GM12891 (cell line): ENCODE results near the gene CCDC12.

Source experiments
- DNase-seq: peaks from one replicate; pipeline ENCODE4 v3.0.0; 2011; ENCODE audit warnings: low spot score; ENCODE audit not compliant: insufficient read length
- FAIRE-seq: peaks from 2 replicates; lab custom pipeline; 2011; peaks lifted over from hg19 to GRCh38; lab: Jason Lieb, UNC
- PAX5 ChIP-seq: IDR thresholded peaks from 2 replicates; pipeline ENCODE4 v1.6.1; 2011; ENCODE audit warnings: low read length, moderate library complexity, mild to moderate bottlenecking; ENCODE audit not compliant: insufficient read depth, severe bottlenecking
- POLR2A ChIP-seq: IDR thresholded peaks from 2 replicates; pipeline ENCODE4 v1.6.1; 2011; ENCODE audit warnings: low read depth, low read length, control low read depth
- POLR2AphosphoS5 ChIP-seq: IDR thresholded peaks from 2 replicates; pipeline ENCODE4 v1.6.1; 2011; ENCODE audit warnings: low read depth, low read length, control low read depth
- POU2F2 ChIP-seq: IDR thresholded peaks from 2 replicates; pipeline ENCODE4 v1.6.1; 2011; ENCODE audit warnings: low read depth, mild to moderate bottlenecking, control low read depth, low read length, moderate library complexity
- SPI1 ChIP-seq: IDR thresholded peaks from 2 replicates; pipeline ENCODE4 v1.6.1; 2011; ENCODE audit warnings: low read depth, low read length, control low read depth
- TAF1 ChIP-seq: IDR thresholded peaks from 2 replicates; pipeline ENCODE4 v1.6.1; 2011; ENCODE audit warnings: low read depth, low read length, control low read depth

The CCDC12 gene

DNA sequence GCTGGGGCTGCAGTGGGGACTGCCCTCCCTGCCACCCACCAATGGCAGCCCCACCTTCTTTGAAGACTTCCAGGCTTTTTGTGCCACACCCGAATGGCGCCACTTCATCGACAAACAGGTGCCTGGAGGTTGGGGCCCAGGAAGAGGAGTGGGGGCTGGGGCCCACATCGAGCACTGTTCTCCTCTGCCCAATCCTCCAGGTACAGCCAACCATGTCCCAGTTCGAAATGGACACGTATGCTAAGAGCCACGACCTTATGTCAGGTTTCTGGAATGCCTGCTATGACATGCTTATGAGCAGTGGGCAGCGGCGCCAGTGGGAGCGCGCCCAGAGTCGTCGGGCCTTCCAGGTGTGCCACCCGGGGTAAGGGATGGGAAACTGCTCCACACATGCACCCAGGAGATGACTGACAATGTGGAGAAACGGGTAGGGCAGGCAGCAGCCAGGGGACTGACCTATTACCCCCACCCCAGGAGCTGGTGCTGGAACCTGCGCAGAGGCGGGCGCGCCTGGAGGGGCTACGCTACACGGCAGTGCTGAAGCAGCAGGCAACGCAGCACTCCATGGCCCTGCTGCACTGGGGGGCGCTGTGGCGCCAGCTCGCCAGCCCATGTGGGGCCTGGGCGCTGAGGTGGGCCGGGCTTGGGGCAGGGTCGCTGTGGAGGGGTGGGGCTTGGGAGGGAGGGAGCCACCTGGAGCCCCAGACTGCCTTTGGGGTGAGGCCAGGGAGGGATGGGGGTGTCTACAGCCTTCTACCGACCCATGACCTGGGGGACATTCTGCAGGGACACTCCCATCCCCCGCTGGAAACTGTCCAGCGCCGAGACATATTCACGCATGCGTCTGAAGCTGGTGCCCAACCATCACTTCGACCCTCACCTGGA is 25.9 kb upstream of the CCDC12 start:
- TF ChIP-seq POU2F2 (no peak), SPI1 (no peak)
- no peak for FAIRE-seq
- peak; percentile 20 for DNase-seq

DNA sequence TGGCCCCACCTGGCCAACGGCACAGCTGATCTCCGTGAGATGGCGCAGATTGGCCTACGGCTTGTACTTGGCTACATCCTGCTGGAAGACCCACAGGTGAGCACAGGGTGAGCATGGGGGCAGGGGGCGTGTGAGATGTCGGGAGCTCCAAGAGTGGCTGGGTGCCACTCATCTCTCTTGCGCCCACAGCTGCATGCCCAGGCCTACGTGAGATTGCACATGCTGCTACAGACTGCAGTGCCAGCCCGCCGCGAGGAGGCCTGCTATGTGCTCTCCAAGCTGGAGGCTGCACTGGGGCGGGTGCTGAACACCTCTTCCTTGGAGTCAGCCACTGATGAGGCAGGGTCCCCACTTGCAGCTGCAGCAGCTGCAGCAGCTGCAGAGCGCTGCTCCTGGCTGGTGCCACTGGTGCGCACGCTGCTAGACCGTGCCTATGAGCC is 25.2 kb upstream of the CCDC12 start:
- DNase-seq (no peak), FAIRE-seq (no peak)
- TF ChIP-seq TAF1 (no peak), POU2F2 (no peak), POLR2A (no peak), SPI1 (no peak), POLR2AphosphoS5 (no peak), PAX5 (no peak)

DNA sequence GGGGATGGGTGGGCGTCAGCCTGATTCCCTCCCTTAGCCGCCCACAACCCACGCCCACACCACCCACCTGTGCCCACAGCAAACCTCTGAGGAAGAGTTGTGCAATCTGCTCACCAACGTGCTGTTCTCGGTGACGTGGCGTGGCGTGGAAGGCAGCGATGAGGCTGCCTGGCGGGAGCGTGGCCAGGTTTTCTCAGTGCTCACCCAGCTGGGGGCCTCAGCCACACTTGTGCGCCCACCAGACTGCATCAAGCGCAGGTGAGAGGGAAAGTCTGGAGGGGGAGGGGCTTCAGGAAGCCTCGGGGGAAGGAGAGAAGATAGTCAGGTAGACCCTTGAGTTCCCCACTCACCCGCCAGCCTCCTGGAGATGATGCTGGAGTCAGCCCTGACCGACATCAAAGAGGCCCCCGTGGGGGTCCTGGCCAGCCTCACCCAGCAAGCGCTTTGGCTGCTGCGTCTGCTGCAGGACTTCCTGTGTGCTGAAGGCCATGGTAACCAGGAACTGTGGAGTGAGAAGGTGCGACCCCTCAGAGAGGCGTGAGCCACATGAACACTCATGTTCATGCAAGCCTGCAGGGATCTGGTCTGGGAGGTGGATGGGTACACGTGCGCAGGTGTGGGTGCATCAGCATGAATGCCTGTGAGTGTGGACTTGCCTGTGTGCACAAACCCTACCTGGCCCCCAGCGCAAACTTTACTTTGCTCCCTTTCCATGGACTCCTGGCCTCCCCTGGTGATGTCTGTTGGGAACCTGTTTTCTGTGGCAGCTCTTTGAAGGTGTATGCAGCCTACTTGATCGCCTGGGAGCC is 24.6 kb upstream of the CCDC12 start:
- TF ChIP-seq SPI1 (no peak), PAX5 (no peak), POLR2A (no peak), POU2F2 (no peak), TAF1 (no peak), POLR2AphosphoS5 (no peak)
- DNase-seq (no peak), FAIRE-seq (no peak)

DNA sequence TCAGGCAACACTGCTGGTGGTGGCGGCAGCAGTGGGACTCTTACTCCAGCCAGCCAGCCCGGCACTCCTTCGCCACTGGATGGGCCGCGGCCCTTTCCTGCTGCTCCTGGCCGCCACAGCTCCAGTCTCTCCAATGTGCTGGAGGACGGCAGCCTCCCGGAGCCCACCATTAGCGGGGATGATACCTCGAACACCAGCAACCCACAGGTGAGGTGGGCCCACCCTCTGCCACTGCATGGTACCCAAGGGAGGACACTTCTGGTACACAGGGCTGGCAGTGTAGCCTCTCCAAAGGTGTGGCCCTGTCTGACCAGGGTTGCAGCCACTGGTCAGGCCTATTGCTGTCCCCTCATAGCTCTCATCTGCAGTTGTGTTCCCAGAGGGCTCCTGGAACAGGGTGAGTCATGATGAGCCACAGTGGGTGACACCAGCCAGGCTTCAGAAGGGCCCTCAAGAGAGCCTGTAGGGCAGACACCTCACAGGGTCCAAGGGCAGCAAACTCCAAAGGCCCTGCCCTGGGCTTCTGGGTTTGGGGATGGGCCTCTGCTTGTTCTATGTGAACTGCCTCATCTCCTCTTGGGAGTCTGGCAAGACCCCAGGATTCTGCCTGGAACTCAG is 23.8 kb upstream of the CCDC12 start:
- peak; percentile 18 for DNase-seq
- no peak for FAIRE-seq
- TF ChIP-seq POLR2A (no peak), SPI1 (no peak), PAX5 (no peak), POLR2AphosphoS5 (no peak), POU2F2 (no peak), TAF1 (no peak)

DNA sequence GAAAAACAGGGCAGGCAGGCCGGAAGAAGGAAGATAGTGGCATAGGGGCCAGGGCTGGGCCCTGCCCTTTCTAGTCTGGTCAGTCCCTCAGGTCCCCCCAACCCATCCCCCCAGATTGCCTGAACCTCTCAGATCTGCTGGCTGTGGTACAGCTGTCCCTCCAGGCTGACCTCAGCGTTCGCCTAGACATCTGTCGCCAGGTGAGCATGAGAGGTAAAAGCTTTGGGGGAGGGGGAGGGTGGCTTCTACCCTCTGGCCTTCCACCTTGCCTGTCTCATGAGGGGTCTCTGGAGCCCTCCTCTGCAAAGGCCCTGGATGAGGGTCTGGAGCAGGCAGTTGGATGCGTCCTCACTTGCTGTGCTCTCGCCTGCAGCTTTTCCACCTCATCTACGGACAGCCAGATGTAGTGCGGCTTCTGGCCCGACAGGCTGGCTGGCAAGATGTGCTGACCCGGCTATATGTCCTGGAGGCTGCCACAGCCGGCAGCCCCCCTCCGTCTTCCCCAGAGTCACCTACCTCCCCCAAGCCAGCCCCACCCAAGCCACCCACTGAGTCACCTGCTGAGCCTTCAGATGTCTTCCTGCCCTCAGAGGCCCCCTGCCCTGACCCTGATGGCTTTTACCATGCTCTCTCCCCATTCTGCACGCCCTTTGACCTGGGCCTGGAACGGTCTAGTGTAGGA is 23.1 kb upstream of the CCDC12 start:
- FAIRE-seq, result no peak
- no peak for TF ChIP-seq PAX5
- no peak for TF ChIP-seq POU2F2
- no peak for TF ChIP-seq POLR2A
- TF ChIP-seq TAF1, result no peak
- peak; percentile 20 for DNase-seq

DNA sequence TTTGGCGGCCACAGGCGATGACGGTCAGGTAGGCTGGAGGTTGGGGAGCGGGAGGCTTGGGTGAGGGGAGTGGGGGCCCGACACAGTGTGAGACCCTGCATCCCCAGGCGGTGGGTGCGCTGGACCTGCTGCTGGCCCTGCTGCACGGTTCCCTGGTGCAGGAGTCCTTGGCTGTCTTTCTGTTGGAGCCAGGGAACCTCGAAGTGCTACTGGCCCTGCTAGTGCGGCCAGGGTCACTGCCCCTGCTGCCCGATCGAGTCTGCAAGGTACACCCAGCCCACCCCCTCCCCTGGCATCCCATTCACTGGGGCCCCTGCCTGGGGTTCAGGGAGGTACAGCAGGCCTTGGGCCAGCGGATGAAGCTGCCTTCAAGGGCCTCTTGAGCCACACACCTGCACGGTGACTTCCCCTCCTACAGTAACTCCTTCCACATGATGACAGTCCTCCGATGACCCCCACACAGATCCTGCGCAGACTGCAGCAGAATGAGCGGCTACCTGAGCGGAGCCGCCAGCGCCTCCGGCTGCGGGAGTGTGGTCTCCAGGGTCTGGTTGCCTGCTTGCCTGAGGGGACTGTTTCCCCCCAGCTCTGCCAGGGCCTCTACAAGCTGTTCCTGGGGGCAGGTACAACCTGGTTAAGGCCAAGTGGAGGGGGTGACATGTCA is 22.4 kb upstream of the CCDC12 start:
- peak; percentile 18 for DNase-seq
- TF ChIP-seq TAF1, result no peak
- no peak for TF ChIP-seq SPI1
- TF ChIP-seq POU2F2, result no peak
- TF ChIP-seq PAX5, result no peak
- no peak for TF ChIP-seq POLR2AphosphoS5
- TF ChIP-seq POLR2A, result no peak
- FAIRE-seq, result peak; percentile 26

DNA sequence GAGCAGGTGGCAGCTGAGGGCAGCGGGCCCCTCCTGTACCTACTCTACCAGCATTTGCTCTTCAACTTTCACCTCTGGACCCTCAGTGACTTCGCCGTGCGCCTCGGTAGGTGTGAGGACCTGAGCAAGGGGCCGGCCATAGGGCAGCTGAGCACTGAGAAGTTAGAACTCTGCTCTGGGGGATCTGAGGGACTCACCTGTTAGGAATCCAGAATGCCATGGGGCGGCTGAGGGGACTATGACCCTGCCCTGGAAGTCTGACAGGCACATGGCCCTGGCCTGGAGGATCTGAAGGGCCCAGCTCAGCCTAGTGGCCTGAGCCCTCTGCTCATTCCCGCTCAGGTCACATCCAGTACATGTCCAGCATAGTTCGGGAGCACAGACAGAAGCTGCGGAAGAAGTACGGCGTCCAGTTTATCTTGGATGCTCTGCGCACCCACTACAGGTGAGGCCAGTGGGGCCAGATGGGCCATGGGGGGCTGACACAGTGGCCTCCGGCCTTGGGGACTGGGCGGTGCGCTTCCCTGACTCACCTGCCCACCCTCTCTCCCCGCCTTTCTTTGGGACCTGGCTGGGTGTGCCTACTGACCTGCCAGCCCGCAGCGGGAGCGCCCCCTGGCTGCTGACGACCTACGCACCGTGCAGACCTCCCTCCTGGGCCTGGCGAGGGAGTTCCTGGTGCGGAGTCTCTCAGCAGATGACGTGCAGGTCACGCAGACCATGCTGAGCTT is 21.7 kb upstream of the CCDC12 start:
- FAIRE-seq (peak; percentile 97), DNase-seq (peak; percentile 94)
- TF ChIP-seq POLR2A, result no peak
- TF ChIP-seq TAF1, result no peak
- 0 out of 2 replicates have a peak, but pooled peaks have one; percentile 44 for TF ChIP-seq POU2F2
- TF ChIP-seq POLR2AphosphoS5, result 0 out of 2 replicates have a peak, but pooled peaks have one; percentile 27
- no peak for TF ChIP-seq SPI1
- no peak for TF ChIP-seq PAX5

DNA sequence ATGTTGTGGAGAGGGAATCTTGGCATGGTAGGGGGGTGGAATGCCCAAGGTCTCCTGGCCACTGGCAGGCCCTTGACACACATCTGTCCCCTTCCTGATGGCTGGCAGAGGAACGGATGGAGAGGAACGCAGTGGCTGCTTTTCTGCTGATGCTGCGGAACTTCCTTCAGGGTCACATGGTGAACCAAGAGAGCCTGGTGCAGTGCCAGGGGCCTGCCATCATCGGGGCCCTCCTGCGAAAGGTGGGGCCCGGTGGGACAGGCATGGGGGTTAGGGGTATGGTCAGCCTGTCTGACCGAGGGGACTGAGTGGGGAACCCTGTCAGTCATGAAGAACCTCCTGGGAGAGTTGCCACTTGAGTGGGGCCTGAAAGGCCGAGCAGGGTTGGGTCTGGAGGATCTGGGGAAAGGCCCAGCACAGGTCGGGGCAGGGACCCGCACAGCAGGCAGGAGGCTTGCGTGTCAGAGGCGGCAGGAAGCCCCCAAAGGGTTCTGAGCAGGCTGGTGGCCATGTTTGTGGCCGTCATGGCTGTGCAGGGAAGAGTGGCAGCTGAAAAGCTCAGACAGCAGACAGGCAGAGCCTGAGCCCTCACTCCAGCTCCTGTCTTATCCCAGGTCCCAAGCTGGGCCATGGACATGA is 21.0 kb upstream of the CCDC12 start:
- DNase-seq, result no peak
- TF ChIP-seq TAF1 (no peak), PAX5 (no peak), POLR2AphosphoS5 (no peak), SPI1 (no peak), POLR2A (no peak), POU2F2 (no peak)
- no peak for FAIRE-seq
